Naive thymus-derived CD8-positive, alpha-beta T cell (primary cell): Measurements from ENCODE around the gene MYNN. TPM values are rescaled to one million over a fixed set of nuclear protein-coding genes. Genes with fewer than 3 reads are reported as not detected.

Source experiments
- ATAC-seq, 2 donors: fragments of 150-1000 bp; cut with Tn5 transposase in 1 of 2; sonication (Bioruptor Pico), chemical (Tn5 transposase) in 1 of 2; 1 replicate in 1 of 2; 2 replicates in 1 of 2; pipeline ENCODE4 v1.10.0; 2021; ENCODE audit warnings: mild to moderate bottlenecking in 2 of 2, moderate library complexity in 2 of 2
- POLR2A ChIA-PET: fragments of 350-600 bp; sonication (Branson Sonifier 250); formaldehyde crosslinking; loops from one replicate; lab custom pipeline; 2021; ENCODE audit warnings: antibody characterized with exemption; lab: Charles Lee
- DNase-seq, 10 donors: peaks; one replicate each; pipeline versions ENCODE4 v3.0.0 to v3.0.0-alpha.2; 2020 to 2022
- H3K27ac Mint-ChIP-seq, 10 donors: one replicate each; pipeline ENCODE4 v1.8.0; 2020 to 2022; ENCODE audit warnings: mild to moderate bottlenecking in 10 of 10, mixed read lengths in 10 of 10, moderate library complexity in 4 of 10, inconsistent platforms in 1 of 10
- H3K27me3 Mint-ChIP-seq, 5 donors: one replicate each; pipeline ENCODE4 v1.8.0; 2021 to 2022; ENCODE audit warnings: mixed read lengths in 5 of 5
- H3K36me3 Mint-ChIP-seq, 3 donors: one replicate each; pipeline ENCODE4 v1.8.0; 2020 to 2022; ENCODE audit warnings: mixed read lengths in 3 of 3, mild to moderate bottlenecking in 2 of 3, inconsistent platforms in 1 of 3
- H3K4me1 Mint-ChIP-seq, 4 donors: one replicate each; pipeline ENCODE4 v1.8.0; 2021 to 2022; ENCODE audit warnings: mixed read lengths in 4 of 4
- H3K4me3 Mint-ChIP-seq, 10 donors: one replicate each; pipeline ENCODE4 v1.8.0; 2020 to 2022; ENCODE audit warnings: mild to moderate bottlenecking in 10 of 10, mixed read lengths in 10 of 10, moderate library complexity in 6 of 10, inconsistent platforms in 1 of 10
- H3K9me3 Mint-ChIP-seq, 9 donors: one replicate each; pipeline ENCODE4 v1.8.0; 2020 to 2022; ENCODE audit warnings: mixed read lengths in 9 of 9, mild to moderate bottlenecking in 3 of 9, inconsistent platforms in 1 of 9, moderate library complexity in 1 of 9
- polyA plus RNA-seq, 3 donors: library from polyadenylated mRNA; unstranded; fragments of 300-500 nt; fragmentation: Illumina TruSeq; gene quantifications; one replicate each; pipeline ENCODE4 v1.2.3, GENCODE V29; 2021
- total RNA-seq, 8 experiments: library from RNA in 2 of 8; stranded (reverse) in 2 of 8; gene quantifications; one replicate each; pipeline ENCODE4 v1.2.3 and lab custom pipeline; 2021 to 2026

The MYNN gene
- total and polyA plus RNA-seq, 5 experiments from 2014 or later = 11.7 to 24.7 (median 15.7) TPM

DNA sequence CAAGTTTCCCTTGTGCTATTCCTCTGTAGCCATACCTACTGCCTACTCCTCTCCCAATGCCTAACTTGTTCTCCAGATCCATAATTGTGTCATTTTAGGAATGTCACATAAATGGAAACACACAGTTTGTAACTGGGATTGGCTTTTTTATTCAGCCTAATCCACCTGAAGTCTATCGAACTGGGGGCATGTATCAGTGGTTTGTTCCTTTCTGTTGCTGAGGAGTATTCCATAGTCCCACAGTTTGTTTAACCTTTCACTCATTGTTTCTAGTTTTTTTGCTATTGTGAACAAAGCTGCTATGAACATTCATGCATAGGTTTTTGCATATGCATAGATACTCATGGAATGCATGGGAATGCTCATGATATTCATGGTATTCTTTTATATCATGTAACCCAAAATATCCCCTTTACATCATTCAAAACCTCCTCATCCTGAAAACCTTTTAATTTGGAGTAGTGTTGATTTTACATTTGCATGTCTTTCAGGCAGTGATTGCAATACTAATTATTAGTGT, 65.4 kb downstream of the MYNN start:
- Mint-ChIP-seq H3K4me1 (peaks cover 0 to 19% (median 0%) of the 10 kb centered on the region in 4 donors), H3K27me3 (peaks cover 3 to 15% (median 4%) of the 10 kb centered on the region in 5 donors), H3K27ac (no peak overlapping the region), H3K9me3 (no peaks in the 10 kb centered on the region), H3K4me3 (no peak overlapping the region), H3K36me3 (no peaks in the 10 kb centered on the region)
- no peak for ATAC-seq
- POLR2A ChIA-PET = no interaction called here
- DNase-seq = no peak

Other genes starting within 250 kb of the MYNN start
- not detected for gene MECOM, start 109.7 kb upstream of the MYNN start, total RNA-seq
- not detected for gene MECOM, start 109.7 kb upstream of the MYNN start, polyA plus RNA-seq
- gene TERC, start 8.3 kb upstream of the MYNN start, total RNA-seq = 10 to 100 TPM; 12.4 to 17.5 TPM
- 1 to 10 TPM in 2 of 3 donors, not detected in 1; 1.4 to 1.6 TPM for gene TERC, start 8.3 kb upstream of the MYNN start, polyA plus RNA-seq
- under 1 TPM in 1 of 2 experiments, not detected in 1; 0.29 TPM for gene ACTRT3, start 3.8 kb upstream of the MYNN start, total RNA-seq
- gene ACTRT3, start 3.8 kb upstream of the MYNN start, polyA plus RNA-seq = under 1 TPM; 0.13 to 0.15 (median 0.14) TPM
- gene LRRIQ4, start 39.5 kb downstream of the MYNN start, total RNA-seq = under 1 TPM in 1 of 2 experiments, not detected in 1; 0.19 TPM
- not detected for gene LRRIQ4, start 39.5 kb downstream of the MYNN start, polyA plus RNA-seq
- gene LRRC34, start 39.5 kb downstream of the MYNN start, total RNA-seq = 1 to 10 TPM in 1 of 2 experiments, under 1 TPM in 1; 0.73 to 1.2 TPM
- under 1 TPM; 0.29 to 0.42 (median 0.35) TPM for gene LRRC34, start 39.5 kb downstream of the MYNN start, polyA plus RNA-seq
- not detected for gene LRRC31, start 96.5 kb downstream of the MYNN start, total RNA-seq
- gene LRRC31, start 96.5 kb downstream of the MYNN start, polyA plus RNA-seq = not detected
- gene SAMD7, start 138.2 kb downstream of the MYNN start, total RNA-seq = not detected
- not detected for gene SAMD7, start 138.2 kb downstream of the MYNN start, polyA plus RNA-seq
- 100 to 1,000 TPM; 147 to 168 TPM for gene SEC62, start 193.4 kb downstream of the MYNN start, total RNA-seq
- gene SEC62, start 193.4 kb downstream of the MYNN start, polyA plus RNA-seq = 100 to 1,000 TPM; 170 to 226 (median 225) TPM